ENCODE measurements around the gene ABHD1. TPM values are rescaled to one million over a fixed set of nuclear protein-coding genes. Genes with fewer than 3 reads are reported as not detected.
A peak's percentile ranks its signal among the peaks of the same experiment; 100 is the strongest.

Gene ABHD1
- total RNA-seq, 1 donor from 2014 or later, result 0.37 TPM

GRCh38 chr2:27086724-27087593 is 36.7 kb upstream of the ABHD1 start, which contains the start of gene KHK:
KHK (plus strand) TSS chr2:27086772; CDS start chr2:27087260, 488 bp downstream.
- DNase-seq (ENCODE audit: low spot score), result peak; percentile 28

GRCh38 chr2:27087823-27088410 is 35.7 kb upstream of the ABHD1 start:
- DNase-seq (ENCODE audit: low spot score), result no peak

- DNase-seq (ENCODE audit: low spot score), result no peak
Observed at GRCh38 chr2:27088634-27089033, 35.0 kb upstream of the ABHD1 start.

- no peak for DNase-seq (ENCODE audit: low spot score)
Observed at GRCh38 chr2:27089111-27089954, 34.3 kb upstream of the ABHD1 start.

- DNase-seq (ENCODE audit: low spot score), result no peak
Observed at GRCh38 chr2:27091746-27092695, 31.6 kb upstream of the ABHD1 start.

- no peak for DNase-seq (ENCODE audit: low spot score)
Observed at GRCh38 chr2:27092696-27093429, 30.8 kb upstream of the ABHD1 start.

GRCh38 chr2:27093430-27094352 is 29.9 kb upstream of the ABHD1 start:
- no peak for DNase-seq (ENCODE audit: low spot score)

GRCh38 chr2:27094353-27094984 is 29.1 kb upstream of the ABHD1 start:
- DNase-seq (ENCODE audit: low spot score), result no peak

- DNase-seq (ENCODE audit: low spot score), result no peak
Observed at GRCh38 chr2:27095427-27095744, 28.2 kb upstream of the ABHD1 start.

- peak; percentile 63 for DNase-seq (ENCODE audit: low spot score)
Observed at GRCh38 chr2:27095745-27096651, 27.6 kb upstream of the ABHD1 start.

GRCh38 chr2:27096748-27097297 is 26.8 kb upstream of the ABHD1 start:
- no peak for DNase-seq (ENCODE audit: low spot score)

GRCh38 chr2:27097341-27097740 is 26.3 kb upstream of the ABHD1 start:
- no peak for DNase-seq (ENCODE audit: low spot score)

GRCh38 chr2:27099334-27099955 is 24.2 kb upstream of the ABHD1 start:
- DNase-seq (ENCODE audit: low spot score), result no peak

GRCh38 chr2:27100036-27100435 is 23.6 kb upstream of the ABHD1 start:
- DNase-seq (ENCODE audit: low spot score), result no peak

- no peak for DNase-seq (ENCODE audit: low spot score)
Observed at GRCh38 chr2:27102329-27102728, 21.3 kb upstream of the ABHD1 start.

- no peak for DNase-seq (ENCODE audit: low spot score)
Observed at GRCh38 chr2:27105981-27106380, 17.6 kb upstream of the ABHD1 start.

- no peak for DNase-seq (ENCODE audit: low spot score)
Observed at GRCh38 chr2:27108221-27108620, 15.4 kb upstream of the ABHD1 start.

Measured in mucosa of gallbladder (tissue), 1 donor.